ENCODE data around the gene AUTS2.

AUTS2 gene

GRCh38 chr7:70630440-70630817 lies 1032.2 kb downstream of the AUTS2 start:
- Histone ChIP-seq H3K4me1 (ENCODE audit: control insufficient read depth, insufficient read depth, low read length, poor library complexity, severe bottlenecking) (no peaks in the 10 kb centered on the region), H3K27ac (ENCODE audit: insufficient read depth, low read length, poor library complexity, severe bottlenecking) (no peak overlapping the region), H3K9me3 (ENCODE audit: control insufficient read depth, low read length) (no peaks in the 10 kb centered on the region), H3K4me3 (ENCODE audit: insufficient read depth, low read depth, low read length, poor library complexity, severe bottlenecking) (no peak overlapping the region), H3K27me3 (replicated peaks; ENCODE audit: control insufficient read depth, insufficient read depth, low read length, poor library complexity, severe bottlenecking) (no peaks in the 10 kb centered on the region), H3K36me3 (ENCODE audit: control insufficient read depth, insufficient read depth, low read length) (no peaks in the 10 kb centered on the region)
- DNase-seq: no peak

- H3K27me3 ChIP-seq (replicated peaks; ENCODE audit: control insufficient read depth, insufficient read depth, low read length, poor library complexity, severe bottlenecking): no peaks in the 10 kb centered on the region
- H3K4me1 ChIP-seq (ENCODE audit: control insufficient read depth, insufficient read depth, low read length, poor library complexity, severe bottlenecking): no peaks in the 10 kb centered on the region
- H3K36me3 ChIP-seq (ENCODE audit: control insufficient read depth, insufficient read depth, low read length): no peaks in the 10 kb centered on the region
- no peak overlapping the region for H3K27ac ChIP-seq (ENCODE audit: insufficient read depth, low read length, poor library complexity, severe bottlenecking)
- no peaks in the 10 kb centered on the region for H3K9me3 ChIP-seq (ENCODE audit: control insufficient read depth, low read length)
- DNase-seq: no peak
- no peak overlapping the region for H3K4me3 ChIP-seq (ENCODE audit: insufficient read depth, low read depth, low read length, poor library complexity, severe bottlenecking)
Measured at GRCh38 chr7:70630818-70631457, 1032.7 kb downstream of the AUTS2 start.

GRCh38 chr7:70631718-70632117 lies 1033.4 kb downstream of the AUTS2 start:
- Histone ChIP-seq H3K4me3 (ENCODE audit: insufficient read depth, low read depth, low read length, poor library complexity, severe bottlenecking) (no peak overlapping the region), H3K36me3 (ENCODE audit: control insufficient read depth, insufficient read depth, low read length) (no peaks in the 10 kb centered on the region), H3K27ac (ENCODE audit: insufficient read depth, low read length, poor library complexity, severe bottlenecking) (no peak overlapping the region), H3K9me3 (ENCODE audit: control insufficient read depth, low read length) (no peaks in the 10 kb centered on the region), H3K4me1 (ENCODE audit: control insufficient read depth, insufficient read depth, low read length, poor library complexity, severe bottlenecking) (no peaks in the 10 kb centered on the region), H3K27me3 (replicated peaks; ENCODE audit: control insufficient read depth, insufficient read depth, low read length, poor library complexity, severe bottlenecking) (no peaks in the 10 kb centered on the region)
- no peak for DNase-seq

- no peak overlapping the region for H3K27ac ChIP-seq (ENCODE audit: insufficient read depth, low read length, poor library complexity, severe bottlenecking)
- no peaks in the 10 kb centered on the region for H3K36me3 ChIP-seq (ENCODE audit: control insufficient read depth, insufficient read depth, low read length)
- no peaks in the 10 kb centered on the region for H3K27me3 ChIP-seq (replicated peaks; ENCODE audit: control insufficient read depth, insufficient read depth, low read length, poor library complexity, severe bottlenecking)
- no peak for DNase-seq
- H3K4me3 ChIP-seq (ENCODE audit: insufficient read depth, low read depth, low read length, poor library complexity, severe bottlenecking): no peak overlapping the region
- no peaks in the 10 kb centered on the region for H3K9me3 ChIP-seq (ENCODE audit: control insufficient read depth, low read length)
- H3K4me1 ChIP-seq (ENCODE audit: control insufficient read depth, insufficient read depth, low read length, poor library complexity, severe bottlenecking): no peaks in the 10 kb centered on the region
Measured at GRCh38 chr7:70632400-70632799, 1034.1 kb downstream of the AUTS2 start.

GRCh38 chr7:70634071-70634470 lies 1035.8 kb downstream of the AUTS2 start:
- no peaks in the 10 kb centered on the region for H3K36me3 ChIP-seq (ENCODE audit: control insufficient read depth, insufficient read depth, low read length)
- no peaks in the 10 kb centered on the region for H3K4me1 ChIP-seq (ENCODE audit: control insufficient read depth, insufficient read depth, low read length, poor library complexity, severe bottlenecking)
- H3K27ac ChIP-seq (ENCODE audit: insufficient read depth, low read length, poor library complexity, severe bottlenecking): no peak overlapping the region
- H3K9me3 ChIP-seq (ENCODE audit: control insufficient read depth, low read length): no peaks in the 10 kb centered on the region
- no peak overlapping the region for H3K4me3 ChIP-seq (ENCODE audit: insufficient read depth, low read depth, low read length, poor library complexity, severe bottlenecking)
- no peak for DNase-seq
- H3K27me3 ChIP-seq (replicated peaks; ENCODE audit: control insufficient read depth, insufficient read depth, low read length, poor library complexity, severe bottlenecking): no peaks in the 10 kb centered on the region

GRCh38 chr7:70634610-70635068 lies 1036.4 kb downstream of the AUTS2 start:
- Histone ChIP-seq H3K4me1 (ENCODE audit: control insufficient read depth, insufficient read depth, low read length, poor library complexity, severe bottlenecking) (no peaks in the 10 kb centered on the region), H3K9me3 (ENCODE audit: control insufficient read depth, low read length) (no peaks in the 10 kb centered on the region), H3K4me3 (ENCODE audit: insufficient read depth, low read depth, low read length, poor library complexity, severe bottlenecking) (no peak overlapping the region), H3K27ac (ENCODE audit: insufficient read depth, low read length, poor library complexity, severe bottlenecking) (no peak overlapping the region), H3K27me3 (replicated peaks; ENCODE audit: control insufficient read depth, insufficient read depth, low read length, poor library complexity, severe bottlenecking) (no peaks in the 10 kb centered on the region), H3K36me3 (ENCODE audit: control insufficient read depth, insufficient read depth, low read length) (no peaks in the 10 kb centered on the region)
- no peak for DNase-seq

- Histone ChIP-seq H3K4me1 (ENCODE audit: control insufficient read depth, insufficient read depth, low read length, poor library complexity, severe bottlenecking) (no peaks in the 10 kb centered on the region), H3K4me3 (ENCODE audit: insufficient read depth, low read depth, low read length, poor library complexity, severe bottlenecking) (no peak overlapping the region), H3K9me3 (ENCODE audit: control insufficient read depth, low read length) (no peaks in the 10 kb centered on the region), H3K27ac (ENCODE audit: insufficient read depth, low read length, poor library complexity, severe bottlenecking) (no peak overlapping the region), H3K27me3 (replicated peaks; ENCODE audit: control insufficient read depth, insufficient read depth, low read length, poor library complexity, severe bottlenecking) (no peaks in the 10 kb centered on the region), H3K36me3 (ENCODE audit: control insufficient read depth, insufficient read depth, low read length) (no peaks in the 10 kb centered on the region)
- no peak for DNase-seq
Measured at GRCh38 chr7:70635633-70636032, 1037.4 kb downstream of the AUTS2 start.

GRCh38 chr7:70636169-70636568 lies 1037.9 kb downstream of the AUTS2 start:
- no peaks in the 10 kb centered on the region for H3K9me3 ChIP-seq (ENCODE audit: control insufficient read depth, low read length)
- H3K4me1 ChIP-seq (ENCODE audit: control insufficient read depth, insufficient read depth, low read length, poor library complexity, severe bottlenecking): no peaks in the 10 kb centered on the region
- H3K4me3 ChIP-seq (ENCODE audit: insufficient read depth, low read depth, low read length, poor library complexity, severe bottlenecking): no peak overlapping the region
- DNase-seq: no peak
- H3K27me3 ChIP-seq (replicated peaks; ENCODE audit: control insufficient read depth, insufficient read depth, low read length, poor library complexity, severe bottlenecking): no peaks in the 10 kb centered on the region
- no peaks in the 10 kb centered on the region for H3K36me3 ChIP-seq (ENCODE audit: control insufficient read depth, insufficient read depth, low read length)
- no peak overlapping the region for H3K27ac ChIP-seq (ENCODE audit: insufficient read depth, low read length, poor library complexity, severe bottlenecking)

- DNase-seq: no peak
- H3K27ac ChIP-seq (ENCODE audit: insufficient read depth, low read length, poor library complexity, severe bottlenecking): no peak overlapping the region
- H3K36me3 ChIP-seq (ENCODE audit: control insufficient read depth, insufficient read depth, low read length): no peaks in the 10 kb centered on the region
- no peak overlapping the region for H3K4me3 ChIP-seq (ENCODE audit: insufficient read depth, low read depth, low read length, poor library complexity, severe bottlenecking)
- no peaks in the 10 kb centered on the region for H3K27me3 ChIP-seq (replicated peaks; ENCODE audit: control insufficient read depth, insufficient read depth, low read length, poor library complexity, severe bottlenecking)
- no peaks in the 10 kb centered on the region for H3K9me3 ChIP-seq (ENCODE audit: control insufficient read depth, low read length)
- H3K4me1 ChIP-seq (ENCODE audit: control insufficient read depth, insufficient read depth, low read length, poor library complexity, severe bottlenecking): no peaks in the 10 kb centered on the region
Measured at GRCh38 chr7:70637726-70638125, 1039.5 kb downstream of the AUTS2 start.

GRCh38 chr7:70638158-70639107 lies 1040.2 kb downstream of the AUTS2 start:
- Histone ChIP-seq H3K4me3 (ENCODE audit: insufficient read depth, low read depth, low read length, poor library complexity, severe bottlenecking) (no peak overlapping the region), H3K27me3 (replicated peaks; ENCODE audit: control insufficient read depth, insufficient read depth, low read length, poor library complexity, severe bottlenecking) (no peaks in the 10 kb centered on the region), H3K36me3 (ENCODE audit: control insufficient read depth, insufficient read depth, low read length) (no peaks in the 10 kb centered on the region), H3K4me1 (ENCODE audit: control insufficient read depth, insufficient read depth, low read length, poor library complexity, severe bottlenecking) (no peaks in the 10 kb centered on the region), H3K27ac (ENCODE audit: insufficient read depth, low read length, poor library complexity, severe bottlenecking) (no peak overlapping the region), H3K9me3 (ENCODE audit: control insufficient read depth, low read length) (no peaks in the 10 kb centered on the region)
- DNase-seq: no peak
